MM.1S (cell line): ENCODE data around the gene NEDD4L.

ENCODE experiments used
- DNase-seq: peaks from one replicate; pipeline ENCODE4 v3.0.0-alpha.2; 2015
- H2AFZ ChIP-seq: fragments of 300-600 bp; sonication (generic); 2 replicates; pipeline ENCODE4 v1.6.0; 2016; ENCODE audit warnings: antibody characterized with exemption, low read length
- H3F3A ChIP-seq: fragments of 300-600 bp; sonication (generic); 2 replicates; pipeline ENCODE4 v1.6.1; 2016; ENCODE audit warnings: mild to moderate bottlenecking, antibody characterized with exemption, low read length, moderate library complexity, mixed read lengths; ENCODE audit not compliant: insufficient read depth
- H3K27ac ChIP-seq: fragments of 300-600 bp; sonication (generic); 2 replicates; pipeline ENCODE4 v1.5.1; 2016; ENCODE audit warnings: mild to moderate bottlenecking, low read length
- H3K27me3 ChIP-seq: fragments of 300-600 bp; sonication (generic); replicated peaks from 2 replicates; pipeline ENCODE4 v1.6.0; 2016; ENCODE audit warnings: low read length; ENCODE audit not compliant: insufficient read depth
- H3K36me3 ChIP-seq: fragments of 300-600 bp; sonication (generic); replicated peaks from 2 replicates; pipeline ENCODE4 v1.6.1; 2016; ENCODE audit warnings: mild to moderate bottlenecking, low read length, mixed read lengths; ENCODE audit not compliant: insufficient read depth
- H3K4me1 ChIP-seq: fragments of 300-600 bp; sonication (generic); 2 replicates; pipeline ENCODE4 v1.6.1; 2016; ENCODE audit warnings: low read length, mixed read lengths
- H3K4me2 ChIP-seq: fragments of 300-600 bp; sonication (generic); 2 replicates; pipeline ENCODE4 v1.6.0; 2016; ENCODE audit warnings: low read depth, low read length
- H3K4me3 ChIP-seq: fragments of 300-600 bp; sonication (generic); 2 replicates; pipeline ENCODE4 v1.5.1; 2016; ENCODE audit warnings: low read length, mixed read lengths
- H3K79me2 ChIP-seq: fragments of 300-600 bp; sonication (generic); 2 replicates; pipeline ENCODE4 v1.6.1; 2016; ENCODE audit warnings: mixed run types, low read length, mixed read lengths
- H3K9ac ChIP-seq: fragments of 300-600 bp; sonication (generic); 2 replicates; pipeline ENCODE4 v1.6.1; 2016; ENCODE audit warnings: low read length, mixed read lengths
- H3K9me2 ChIP-seq: fragments of 300-600 bp; sonication (generic); replicated peaks from 2 replicates; pipeline ENCODE4 v1.6.1; 2016; ENCODE audit warnings: mild to moderate bottlenecking, low read length, mixed read lengths; ENCODE audit not compliant: insufficient read depth
- H3K9me3 ChIP-seq: fragments of 300-600 bp; sonication (generic); replicated peaks from 2 replicates; pipeline ENCODE4 v1.6.1; 2016; ENCODE audit warnings: mild to moderate bottlenecking, low read length, mixed read lengths; ENCODE audit not compliant: insufficient read depth
- H4K20me1 ChIP-seq: fragments of 300-600 bp; sonication (generic); 2 replicates; pipeline ENCODE4 v1.6.1; 2016; ENCODE audit warnings: mild to moderate bottlenecking, low read length, moderate library complexity, mixed read lengths; ENCODE audit not compliant: insufficient read depth
- CTCF ChIP-seq: fragments of 300-600 bp; sonication (generic); IDR thresholded peaks from 2 replicates; pipeline ENCODE4 v1.5.1; 2016; ENCODE audit warnings: antibody characterized with exemption, low read length, mixed read lengths
- EZH2 ChIP-seq: fragments of 300-600 bp; sonication (generic); optimal IDR thresholded peaks from 2 replicates; pipeline ENCODE3; 2017; ENCODE audit warnings: low read depth, mild to moderate bottlenecking, antibody characterized with exemption, low read length, mixed read lengths
- EZH2phosphoT487 ChIP-seq: fragments of 300-600 bp; sonication (generic); IDR thresholded peaks from 2 replicates; pipeline ENCODE4 v1.6.1; 2018; ENCODE audit warnings: antibody characterized with exemption, low read length

The NEDD4L gene

GRCh38 chr18:58027341-58027740 lies 16.7 kb upstream of the NEDD4L start:
- H3K4me2 ChIP-seq: no peak overlapping the region
- no peaks in the 10 kb centered on the region for H3K9me2 ChIP-seq
- H3K36me3 ChIP-seq: no peaks in the 10 kb centered on the region
- DNase-seq: no peak
- no peaks in the 10 kb centered on the region for H3K79me2 ChIP-seq
- H3K27me3 ChIP-seq: no peaks in the 10 kb centered on the region
- H2AFZ ChIP-seq: no peak overlapping the region
- H3F3A ChIP-seq: no peaks in the 10 kb centered on the region
- TF ChIP-seq EZH2phosphoT487: no peak
- no peak for TF ChIP-seq CTCF
- no peak for TF ChIP-seq EZH2
- H3K9me3 ChIP-seq: no peaks in the 10 kb centered on the region
- H4K20me1 ChIP-seq: no peaks in the 10 kb centered on the region
- no peaks in the 10 kb centered on the region for H3K4me1 ChIP-seq
- H3K27ac ChIP-seq: no peak overlapping the region
- no peak overlapping the region for H3K9ac ChIP-seq
- H3K4me3 ChIP-seq: no peak overlapping the region

- Histone ChIP-seq H3K79me2 (no peaks in the 10 kb centered on the region), H3K4me3 (no peak overlapping the region), H3K9ac (no peak overlapping the region), H3K4me1 (no peaks in the 10 kb centered on the region), H3K27me3 (no peaks in the 10 kb centered on the region), H3K9me2 (no peaks in the 10 kb centered on the region), H3F3A (no peaks in the 10 kb centered on the region), H4K20me1 (no peaks in the 10 kb centered on the region), H3K36me3 (no peaks in the 10 kb centered on the region), H3K27ac (no peak overlapping the region), H2AFZ (no peak overlapping the region), H3K9me3 (no peaks in the 10 kb centered on the region), H3K4me2 (no peak overlapping the region)
- no peak for DNase-seq
- TF ChIP-seq CTCF (no peak), EZH2phosphoT487 (no peak), EZH2 (no peak)
These were observed 15.8 kb upstream of the NEDD4L start for GRCh38 chr18:58028109-58028784.

- Histone ChIP-seq H3K9me2 (no peaks in the 10 kb centered on the region), H3K4me3 (no peak overlapping the region), H3K4me1 (no peaks in the 10 kb centered on the region), H4K20me1 (no peaks in the 10 kb centered on the region), H3K4me2 (no peak overlapping the region), H3K27ac (no peak overlapping the region), H3K27me3 (no peaks in the 10 kb centered on the region), H3K79me2 (no peaks in the 10 kb centered on the region), H3F3A (no peaks in the 10 kb centered on the region), H3K36me3 (no peaks in the 10 kb centered on the region), H3K9me3 (no peaks in the 10 kb centered on the region), H2AFZ (no peak overlapping the region), H3K9ac (no peak overlapping the region)
- no peak for DNase-seq
- no peak for TF ChIP-seq EZH2phosphoT487
- no peak for TF ChIP-seq CTCF
- no peak for TF ChIP-seq EZH2
These were observed 11.8 kb upstream of the NEDD4L start for GRCh38 chr18:58032233-58032632.
